ENCODE measurements around the gene TSNAXIP1.

- TF ChIP-seq CTCF (IDR thresholded peaks at IDR 0.05) (no peak), EZH2 (IDR thresholded peaks at IDR 0.05; ENCODE audit: borderline replicate concordance, insufficient read depth, low read depth, low read length, poor library complexity, severe bottlenecking) (no peak)
Measured at GRCh38 chr16:67766291-67766690, 40.4 kb upstream of the TSNAXIP1 start.

Measured in B cell (primary cell).